Prostate gland (tissue), 2 donors: ENCODE measurements around the gene NOX5.

Source experiments
- POLR2A ChIP-seq: fragments of 450-650 bp; IDR thresholded peaks from one replicate; pipeline ENCODE4 v1.6.1; 2016; ENCODE audit warnings: antibody characterized with exemption, mild to moderate bottlenecking
- POLR2AphosphoS5 ChIP-seq: sonication (generic); formaldehyde crosslinking; IDR thresholded peaks from one replicate; pipeline ENCODE4 v1.6.1; 2017; ENCODE audit warnings: antibody characterized with exemption
- TF ChIP-seq, protein P1 (sequence below), 4 experiments: fragments of 200-600 bp in 2 of 4; fragments of 450-650 bp in 2 of 4; sonication (generic) in 2 of 4; IDR thresholded peaks; 1 replicate in 3 of 4; 2 replicates in 1 of 4; pipeline ENCODE4 v1.5.1; 2016 to 2019; ENCODE audit warnings: antibody characterized with exemption in 4 of 4, mild to moderate bottlenecking in 2 of 4, moderate library complexity in 2 of 4

DNA sequence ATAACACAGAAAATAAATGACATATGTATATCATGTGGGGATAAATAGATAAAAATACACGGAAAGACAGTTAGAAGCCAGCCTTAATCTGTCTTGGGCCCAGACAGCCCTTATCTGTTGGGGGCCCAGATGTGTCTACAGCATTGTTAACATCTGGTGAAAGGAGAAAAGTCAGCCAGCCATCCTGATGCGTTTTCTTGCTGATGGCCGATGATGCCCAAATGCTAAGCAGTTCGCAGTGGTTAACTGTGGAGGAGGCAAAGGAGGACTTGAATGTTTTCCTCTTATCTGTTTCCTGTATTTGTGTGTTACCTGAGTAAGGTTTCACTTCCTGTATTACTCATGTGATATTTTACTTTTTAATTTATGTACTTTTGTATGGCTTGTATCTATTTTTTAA is 46.2 kb downstream of the NOX5 start:
- TF ChIP-seq, protein P1, sequence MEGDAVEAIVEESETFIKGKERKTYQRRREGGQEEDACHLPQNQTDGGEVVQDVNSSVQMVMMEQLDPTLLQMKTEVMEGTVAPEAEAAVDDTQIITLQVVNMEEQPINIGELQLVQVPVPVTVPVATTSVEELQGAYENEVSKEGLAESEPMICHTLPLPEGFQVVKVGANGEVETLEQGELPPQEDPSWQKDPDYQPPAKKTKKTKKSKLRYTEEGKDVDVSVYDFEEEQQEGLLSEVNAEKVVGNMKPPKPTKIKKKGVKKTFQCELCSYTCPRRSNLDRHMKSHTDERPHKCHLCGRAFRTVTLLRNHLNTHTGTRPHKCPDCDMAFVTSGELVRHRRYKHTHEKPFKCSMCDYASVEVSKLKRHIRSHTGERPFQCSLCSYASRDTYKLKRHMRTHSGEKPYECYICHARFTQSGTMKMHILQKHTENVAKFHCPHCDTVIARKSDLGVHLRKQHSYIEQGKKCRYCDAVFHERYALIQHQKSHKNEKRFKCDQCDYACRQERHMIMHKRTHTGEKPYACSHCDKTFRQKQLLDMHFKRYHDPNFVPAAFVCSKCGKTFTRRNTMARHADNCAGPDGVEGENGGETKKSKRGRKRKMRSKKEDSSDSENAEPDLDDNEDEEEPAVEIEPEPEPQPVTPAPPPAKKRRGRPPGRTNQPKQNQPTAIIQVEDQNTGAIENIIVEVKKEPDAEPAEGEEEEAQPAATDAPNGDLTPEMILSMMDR (IDR thresholded peaks at IDR 0.05), result no peak
- TF ChIP-seq POLR2A, result no peak
- no peak for TF ChIP-seq POLR2AphosphoS5
